ENCODE results near the gene ZNF630.

GRCh38 chrX:48107717-48108116 lies 36.3 kb upstream of the ZNF630 start:
- TF ChIP-seq POLR2A (IDR thresholded peaks at IDR 0.05; ENCODE audit: low read depth, low read length) (no peak), CHD4 (IDR thresholded peaks at IDR 0.05) (no peak)
